Peyer's patch (tissue), 4 donors: ENCODE measurements around the gene NFKBIB.

ENCODE experiments used
- POLR2A ChIP-seq, 2 donors: fragments of 450-650 bp; IDR thresholded peaks; one replicate each; pipeline ENCODE4 v1.5.1; 2017; ENCODE audit warnings: antibody characterized with exemption in 2 of 2, mild to moderate bottlenecking in 2 of 2, moderate library complexity in 2 of 2
- TF ChIP-seq, protein P1 (sequence below), 6 experiments: fragments of 450-650 bp in 4 of 6; fragments of 200-600 bp in 2 of 6; sonication (generic) in 1 of 6; IDR thresholded peaks; one replicate each; pipeline ENCODE4 v1.5.1; 2017 to 2019; ENCODE audit warnings: antibody characterized with exemption in 6 of 6, mild to moderate bottlenecking in 3 of 6, moderate library complexity in 1 of 6

DNA sequence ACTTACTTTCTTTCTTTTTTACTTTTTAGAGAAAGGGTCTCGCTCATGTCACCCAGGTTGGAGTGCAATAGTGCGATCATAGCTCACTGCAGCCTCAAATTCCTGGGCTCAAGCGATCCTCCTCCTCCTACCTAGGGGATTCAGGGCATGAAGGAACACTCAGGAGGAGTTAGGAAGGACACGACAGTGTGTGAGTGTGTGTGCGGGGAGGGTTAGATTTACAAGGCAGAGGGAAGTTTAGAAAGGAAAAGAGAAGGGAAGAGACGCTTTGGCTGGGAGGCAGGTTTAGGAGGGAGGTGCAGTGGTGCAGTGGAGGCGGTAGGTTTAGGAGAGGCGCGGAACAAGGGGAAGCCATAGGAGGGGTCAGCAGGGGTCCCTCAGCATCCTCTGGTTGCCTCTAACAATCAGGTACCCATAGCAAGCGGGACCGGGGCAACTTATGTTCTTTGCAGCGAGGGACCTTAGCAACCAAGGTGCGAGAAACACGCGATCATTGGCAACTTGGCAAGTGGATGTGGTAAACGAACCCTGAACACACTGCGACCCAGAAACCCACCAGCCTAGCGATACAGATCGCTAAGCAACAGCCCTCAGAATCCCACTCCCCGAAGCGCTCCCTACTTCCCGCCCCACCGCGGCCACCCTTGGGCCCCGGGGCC lies 852 bp upstream of the NFKBIB start:
- TF ChIP-seq POLR2A (IDR thresholded peaks at IDR 0.05), result no peak
- TF ChIP-seq, protein P1, sequence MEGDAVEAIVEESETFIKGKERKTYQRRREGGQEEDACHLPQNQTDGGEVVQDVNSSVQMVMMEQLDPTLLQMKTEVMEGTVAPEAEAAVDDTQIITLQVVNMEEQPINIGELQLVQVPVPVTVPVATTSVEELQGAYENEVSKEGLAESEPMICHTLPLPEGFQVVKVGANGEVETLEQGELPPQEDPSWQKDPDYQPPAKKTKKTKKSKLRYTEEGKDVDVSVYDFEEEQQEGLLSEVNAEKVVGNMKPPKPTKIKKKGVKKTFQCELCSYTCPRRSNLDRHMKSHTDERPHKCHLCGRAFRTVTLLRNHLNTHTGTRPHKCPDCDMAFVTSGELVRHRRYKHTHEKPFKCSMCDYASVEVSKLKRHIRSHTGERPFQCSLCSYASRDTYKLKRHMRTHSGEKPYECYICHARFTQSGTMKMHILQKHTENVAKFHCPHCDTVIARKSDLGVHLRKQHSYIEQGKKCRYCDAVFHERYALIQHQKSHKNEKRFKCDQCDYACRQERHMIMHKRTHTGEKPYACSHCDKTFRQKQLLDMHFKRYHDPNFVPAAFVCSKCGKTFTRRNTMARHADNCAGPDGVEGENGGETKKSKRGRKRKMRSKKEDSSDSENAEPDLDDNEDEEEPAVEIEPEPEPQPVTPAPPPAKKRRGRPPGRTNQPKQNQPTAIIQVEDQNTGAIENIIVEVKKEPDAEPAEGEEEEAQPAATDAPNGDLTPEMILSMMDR (IDR thresholded peaks at IDR 0.05), result no peak
